GM13977 (cell line): ENCODE data around the gene CERS3.

Experiments
- DNase-seq: peaks from one replicate; pipeline ENCODE4 v3.0.0; 2012; ENCODE audit warnings: low spot score
- CTCF ChIP-seq: IDR thresholded peaks from 2 replicates; pipeline ENCODE4 v1.5.1; 2012; ENCODE audit warnings: mild to moderate bottlenecking, control low read depth; ENCODE audit not compliant: insufficient read depth; ENCODE audit errors: extremely low read depth, missing control alignments
- in situ Hi-C: fragments of 300-500 bp; cut with MboI; formaldehyde crosslinking; loops from one replicate; pipeline ENCODE4 v1.12.0; 2022; ENCODE audit warnings: low sequenced_read_pairs, low pct_unique_long_range_greater_than_20kb, mixed read lengths, inconsistent platforms; ENCODE audit not compliant: unreplicated experiment

CERS3 gene

DNA sequence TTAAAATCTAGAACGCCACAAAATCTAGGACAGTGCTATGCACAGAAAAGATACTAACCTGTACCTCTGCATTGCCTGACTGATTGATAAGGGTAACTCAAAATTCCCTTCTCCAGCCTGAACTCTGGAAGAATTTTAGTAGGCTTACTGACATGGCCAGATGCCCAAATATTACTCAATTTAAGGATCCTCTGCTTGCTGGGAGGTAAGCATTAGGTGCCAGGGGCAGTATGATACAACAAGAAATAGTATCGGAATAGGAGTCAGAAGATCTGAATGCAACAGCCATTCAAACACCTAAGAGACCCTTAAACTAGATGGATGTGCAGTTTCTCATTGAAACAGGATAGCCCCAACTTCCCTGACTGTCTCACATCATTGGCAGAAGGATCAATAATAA is 45.4 kb downstream of the CERS3 start:
- in situ Hi-C loops = no loop called here
- no peak for DNase-seq
- TF ChIP-seq CTCF = no peak

GRCh38 chr15:100476805-100477204 is 51.9 kb downstream of the CERS3 start:
- TF ChIP-seq CTCF = no peak
- no peak for DNase-seq
- in situ Hi-C loops = no loop called here

DNA sequence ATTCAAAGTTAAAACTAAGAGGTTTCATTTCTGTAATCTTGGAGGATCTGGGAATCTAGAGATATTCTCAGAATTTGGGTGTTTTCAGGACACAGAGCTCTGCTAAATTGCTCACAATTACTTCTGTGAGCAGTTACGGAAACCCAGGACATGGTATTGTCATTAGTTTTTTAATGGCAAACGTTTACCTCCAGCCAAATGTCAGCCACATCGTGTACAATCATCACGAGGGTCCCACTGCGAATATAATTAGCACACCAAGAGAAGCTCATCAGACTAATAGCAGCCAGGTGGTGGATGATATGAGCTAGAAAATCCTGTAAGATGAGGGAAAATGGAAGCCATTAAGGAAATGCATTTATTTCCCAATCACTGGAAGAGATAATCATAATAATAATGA is 56.0 kb downstream of the CERS3 start:
- DNase-seq = no peak
- no peak for TF ChIP-seq CTCF

GRCh38 chr15:100471933-100472332 is 56.8 kb downstream of the CERS3 start:
- no peak for DNase-seq
- in situ Hi-C loops = no loop called here
- TF ChIP-seq CTCF = no peak

More for the DNA sequence above, 56.0 kb downstream of the CERS3 start:
- in situ Hi-C loops = no loop called here

- in situ Hi-C loops = no loop called here
- no peak for TF ChIP-seq CTCF
- DNase-seq = no peak
Measured at GRCh38 chr15:100468285-100468684, 60.5 kb downstream of the CERS3 start.

GRCh38 chr15:100466073-100466472 is 62.7 kb downstream of the CERS3 start:
- in situ Hi-C loops = no loop called here
- TF ChIP-seq CTCF = no peak
- no peak for DNase-seq

- DNase-seq = no peak
- in situ Hi-C loops = no loop called here
- no peak for TF ChIP-seq CTCF
Measured at GRCh38 chr15:100464888-100465287, 63.9 kb downstream of the CERS3 start.
